Activated CD4-positive, alpha-beta T cell treated with anti-CD3 and anti-CD28 coated beads, Interleukin-2, Interleukin-6, amounts not matched to agents 100 ng/mL and 50 ng/mL, durations not matched to agents 16 hours and 8 hours (primary cell): ENCODE measurements around the gene C1QTNF6.
"Not testable (repeated sequence)": the region's sequence is repeated elsewhere in the genome, so short reads cannot be mapped to it uniquely, and the experiment has no call there.

ENCODE experiments used
- DNase-seq: peaks from one replicate; pipeline ENCODE4 v3.0.0-alpha.2; 2020

Gene C1QTNF6

GRCh38 chr22:37175414-37176281, 12.4 kb downstream of the C1QTNF6 start:
- no peak for DNase-seq

- no peak for DNase-seq
Measured at GRCh38 chr22:37174964-37175363, 13.1 kb downstream of the C1QTNF6 start.

DNA sequence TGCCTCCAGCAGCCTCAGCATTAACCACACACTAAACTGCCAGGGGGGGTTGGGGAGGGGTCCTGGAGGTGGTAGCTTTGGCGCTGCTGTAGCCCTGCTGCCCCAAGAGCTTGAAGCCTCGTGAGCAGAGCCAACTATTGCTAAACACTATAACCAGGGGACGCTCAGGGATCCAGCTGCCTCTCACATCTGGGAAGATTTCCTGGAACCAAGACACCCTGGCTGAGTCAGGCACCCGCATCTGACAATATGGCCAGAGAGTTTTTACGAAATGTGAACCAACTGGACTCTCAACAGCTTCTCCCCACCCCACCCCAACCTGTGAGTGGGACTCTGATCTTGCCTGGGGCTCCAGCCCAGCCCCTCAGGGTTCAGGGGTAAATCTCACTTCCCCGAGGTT, 14.3 kb downstream of the C1QTNF6 start:
- DNase-seq: no peak

- no peak for DNase-seq
Measured at GRCh38 chr22:37172266-37173245, 15.5 kb downstream of the C1QTNF6 start.

GRCh38 chr22:37171662-37172061, 16.4 kb downstream of the C1QTNF6 start:
- DNase-seq: no peak

DNA sequence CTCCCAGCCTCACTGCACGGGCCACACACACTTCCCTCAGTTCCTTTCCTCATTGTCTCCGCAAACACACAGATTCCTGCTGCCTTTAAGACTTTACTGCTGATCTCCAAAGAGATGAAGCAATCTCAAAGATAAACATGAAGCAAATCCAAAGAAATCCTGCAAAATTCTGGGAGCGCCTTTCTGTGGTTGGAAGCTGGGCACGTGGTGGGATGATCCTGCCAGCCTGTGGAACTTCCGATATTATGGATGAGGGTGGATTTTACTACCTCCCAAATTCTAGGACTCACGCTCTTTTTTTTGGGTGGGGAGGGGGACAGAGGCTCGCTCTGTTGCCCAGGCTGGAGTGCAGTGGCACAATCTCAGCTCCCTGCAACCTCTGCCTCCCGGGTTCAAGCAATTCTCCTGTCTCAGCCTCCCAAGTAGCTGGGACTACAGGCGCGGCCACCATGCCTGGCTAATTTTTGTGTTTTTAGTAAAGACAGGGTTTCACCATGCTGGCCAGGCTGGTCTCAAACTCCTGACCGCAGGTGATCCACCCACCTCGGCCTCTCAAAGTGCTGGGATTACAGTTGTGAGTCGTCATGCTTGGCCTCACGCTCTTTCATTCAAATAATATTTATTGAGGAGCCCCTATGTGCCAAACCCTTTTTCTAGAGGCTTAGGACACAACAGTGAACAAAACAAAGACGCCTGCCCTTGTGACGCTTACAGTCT, 17.2 kb downstream of the C1QTNF6 start:
- DNase-seq: not testable (repeated sequence)

- DNase-seq: no peak
Measured at GRCh38 chr22:37169947-37170688, 17.9 kb downstream of the C1QTNF6 start.

GRCh38 chr22:37169406-37169805, 18.6 kb downstream of the C1QTNF6 start:
- DNase-seq: no peak

- peak; percentile 38 for DNase-seq
Measured at GRCh38 chr22:37167981-37168647, 19.9 kb downstream of the C1QTNF6 start.

- DNase-seq: no peak
Measured at GRCh38 chr22:37167176-37167980, 20.7 kb downstream of the C1QTNF6 start.

DNA sequence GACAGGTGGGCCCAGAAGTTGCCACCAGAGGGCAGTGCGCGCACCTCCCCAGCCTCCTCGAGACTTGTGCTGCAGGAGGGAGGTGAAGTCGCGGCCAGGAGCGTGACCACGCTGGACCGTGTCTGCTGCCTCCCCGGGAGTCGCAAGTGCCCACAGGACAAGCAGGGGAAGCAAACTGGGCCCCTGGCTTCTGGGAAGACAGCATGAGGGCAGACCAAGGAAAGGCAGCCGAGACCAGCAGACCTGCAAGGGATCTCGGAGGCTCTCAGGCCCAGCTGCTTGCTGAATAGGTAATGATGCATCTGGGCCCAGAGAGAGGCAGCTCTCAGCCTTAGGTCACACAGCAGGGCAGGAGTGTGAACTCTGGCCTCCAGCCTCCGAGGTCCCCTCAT, 21.4 kb downstream of the C1QTNF6 start:
- peak; percentile 86 for DNase-seq

- peak; percentile 26 for DNase-seq
Measured at GRCh38 chr22:37165940-37166674, 21.9 kb downstream of the C1QTNF6 start.

GRCh38 chr22:37165066-37165465, 23.0 kb downstream of the C1QTNF6 start:
- DNase-seq: no peak

DNA sequence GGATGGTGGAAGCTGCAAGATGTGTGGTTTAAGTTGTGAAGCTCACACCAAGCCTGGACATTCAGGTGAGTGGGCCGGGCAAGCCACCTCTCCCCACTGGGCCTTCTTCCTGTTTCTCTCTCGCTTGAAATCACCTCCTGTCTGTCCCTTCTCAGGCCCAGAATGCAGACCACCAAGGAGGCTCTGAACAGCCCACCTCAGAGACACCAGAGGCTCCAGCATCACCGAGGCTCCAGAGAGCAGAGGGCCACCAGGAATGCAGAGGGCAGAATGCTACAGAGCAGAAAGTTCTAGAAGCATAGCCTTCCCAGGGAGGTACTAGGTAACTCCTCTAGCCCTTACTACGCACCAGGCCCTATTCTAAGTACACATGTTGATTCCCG, 23.6 kb downstream of the C1QTNF6 start:
- DNase-seq: no peak

DNA sequence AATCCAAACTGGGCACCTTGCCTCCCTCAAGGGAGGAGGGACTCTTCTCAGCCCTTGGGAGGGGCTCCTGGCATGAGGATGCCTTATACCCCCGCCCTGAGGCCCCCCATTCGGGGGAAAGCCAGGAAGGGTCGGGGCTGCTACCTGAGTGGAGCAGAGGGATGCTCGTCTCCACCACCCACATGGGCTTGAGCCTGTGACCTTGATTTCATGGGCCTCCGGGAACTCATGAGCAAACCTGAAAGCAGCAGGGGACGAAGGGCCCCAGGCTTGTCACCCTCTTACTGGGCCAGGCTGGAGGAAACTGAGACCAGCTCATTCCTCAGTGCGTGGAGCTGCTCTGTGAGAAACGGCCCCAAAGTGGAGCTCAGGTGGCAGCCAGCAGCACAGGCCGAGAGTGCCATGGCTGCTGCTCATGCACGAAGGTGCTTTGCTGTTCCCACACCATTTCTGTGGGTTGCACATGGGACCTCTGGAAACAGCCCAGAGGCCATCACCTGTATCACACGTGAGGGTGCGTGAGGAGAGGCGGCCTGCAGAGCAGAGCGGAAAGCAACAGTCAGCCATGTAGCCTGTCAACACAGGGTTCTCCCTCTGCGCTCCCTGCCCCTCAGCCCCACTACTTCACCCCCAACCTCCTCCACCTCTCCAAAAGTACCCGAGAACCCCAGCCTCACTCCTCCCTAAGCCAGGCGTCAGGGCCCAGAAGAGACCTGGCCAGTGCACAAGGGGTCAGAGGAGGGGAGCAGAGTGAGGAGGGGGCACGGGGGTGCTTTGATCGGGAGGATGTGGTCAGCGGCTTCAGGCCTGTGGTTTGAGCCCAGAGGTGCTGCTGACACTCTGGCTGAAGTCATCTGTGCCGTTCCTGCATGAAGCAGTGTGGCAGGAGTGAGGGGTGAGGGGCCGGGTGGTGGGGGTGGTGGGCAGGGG, 24.2 kb downstream of the C1QTNF6 start:
- DNase-seq: peak; percentile 95

GRCh38 chr22:37163096-37163489, 25.0 kb downstream of the C1QTNF6 start:
- no peak for DNase-seq

DNA sequence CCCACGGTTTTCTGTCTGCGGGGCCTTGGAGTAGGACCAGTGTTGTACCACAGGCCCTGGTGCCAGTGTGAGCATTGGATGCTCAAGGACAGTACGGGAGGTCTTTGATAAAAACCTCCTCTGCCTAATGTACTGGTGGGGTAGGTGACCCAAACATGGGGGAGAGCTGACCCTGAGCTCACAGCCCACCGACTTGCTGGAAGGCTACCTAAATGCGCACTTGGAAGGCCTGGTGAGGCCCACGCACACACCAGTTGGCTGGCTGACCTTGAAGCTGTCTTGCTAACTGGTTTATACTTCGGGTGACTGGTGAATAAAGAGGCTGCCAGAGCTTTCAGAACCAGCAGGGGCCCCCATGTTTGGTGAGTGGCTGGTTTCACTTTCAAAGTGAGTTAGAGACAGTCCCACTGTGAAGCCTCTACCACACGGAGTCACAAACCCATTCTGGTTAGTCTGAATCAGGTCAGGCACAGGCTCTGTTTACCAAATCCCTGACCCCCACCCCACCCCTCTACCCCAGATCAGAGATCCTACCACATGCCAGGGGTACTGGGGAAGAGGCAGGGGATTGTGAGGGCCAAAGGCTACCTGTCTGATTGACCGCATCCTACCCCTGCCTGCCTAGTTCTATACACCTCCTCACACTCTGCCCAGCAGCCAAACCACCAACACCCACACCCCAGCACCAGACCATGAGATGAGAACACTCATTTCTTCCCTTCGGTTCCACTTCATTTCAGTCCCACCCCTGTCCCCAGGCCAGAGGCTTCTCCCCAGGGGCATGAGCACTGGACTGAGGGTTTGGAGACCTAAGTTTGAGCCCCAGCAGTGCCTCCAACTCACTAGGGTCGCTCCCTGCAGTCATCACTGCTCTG, 25.6 kb downstream of the C1QTNF6 start:
- peak; percentile 96 for DNase-seq

DNA sequence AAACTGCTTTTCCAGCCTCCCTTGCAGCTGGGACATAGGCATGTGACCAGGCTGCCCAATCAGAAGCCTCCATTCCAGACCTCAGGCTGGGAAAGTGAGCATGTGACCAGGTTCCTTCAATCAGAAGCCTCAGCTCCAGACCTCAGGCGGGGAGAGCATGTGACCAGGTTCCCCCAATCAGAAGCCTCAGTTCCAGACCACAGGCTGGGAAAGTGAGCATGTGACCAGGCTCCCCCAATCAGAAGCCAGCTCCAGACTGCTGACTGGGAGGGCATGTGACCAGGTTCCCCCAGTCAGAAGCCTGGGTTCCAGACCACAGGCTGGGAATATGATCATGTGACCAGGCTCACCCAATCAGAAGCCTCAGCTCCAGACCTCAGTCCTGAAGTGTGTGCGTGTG, 26.6 kb downstream of the C1QTNF6 start:
- peak; percentile 77 for DNase-seq
